NT2/D1 (cell line): ENCODE measurements around the gene EEF1A2.

Experiments
- SUZ12 ChIP-seq: IDR thresholded peaks from 2 replicates; pipeline ENCODE4 v1.6.1; 2011; ENCODE audit not compliant: insufficient read length, insufficient read depth; ENCODE audit errors: extremely low read depth
- YY1 ChIP-seq: IDR thresholded peaks from 2 replicates; pipeline ENCODE4 v1.6.1; 2011; ENCODE audit not compliant: insufficient read length, insufficient read depth

DNA sequence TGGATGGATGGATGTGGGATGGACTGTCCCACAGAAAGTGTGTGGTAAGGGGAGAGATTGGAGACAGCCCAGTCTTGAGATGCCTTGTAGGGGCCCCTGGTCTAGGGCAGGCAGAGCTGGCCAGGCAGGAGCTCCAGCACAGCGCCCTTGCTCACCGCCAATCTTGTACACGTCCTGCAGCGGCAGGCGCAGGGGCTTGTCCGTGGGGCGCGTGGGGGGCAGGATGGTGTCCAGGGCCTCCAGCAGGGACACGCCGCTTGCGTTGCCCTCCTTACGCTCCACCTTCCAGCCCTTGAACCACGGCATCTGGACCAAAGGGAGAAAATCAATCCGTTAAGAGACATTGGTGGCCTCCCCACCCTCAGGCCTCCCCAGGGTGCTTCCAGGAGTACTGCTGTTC lies 5.9 kb downstream of the EEF1A2 start:
- TF ChIP-seq YY1 (no peak), SUZ12 (no peak)
